Epithelial cell of proximal tubule (primary cell): Measurements from ENCODE around the gene SPATA6L. TPM values are rescaled to one million over a fixed set of nuclear protein-coding genes. Genes with fewer than 3 reads are reported as not detected.

Experiments
- DNase-seq: peaks from one replicate; pipeline ENCODE4 v3.0.0-alpha.2; 2011; ENCODE audit warnings: low read depth
- H3K4me3 ChIP-seq: 2 replicates; pipeline ENCODE4 v1.5.1; 2011; ENCODE audit warnings: low read depth, mild to moderate bottlenecking, low read length
- total RNA-seq: library from RNA; depleted of rRNA; stranded (reverse); fragments of >200 nt; gene quantifications from 2 replicates; pipeline ENCODE4 v1.2.3, GENCODE V29; 2015
- TF ChIP-seq, protein P1 (sequence below): conservative IDR thresholded peaks from 2 replicates; pipeline ENCODE4 v1.5.1; 2012; ENCODE audit warnings: low read depth, mild to moderate bottlenecking, low read length

Gene SPATA6L
- total RNA-seq, 1 donor from 2014 or later = 0.92 TPM

DNA sequence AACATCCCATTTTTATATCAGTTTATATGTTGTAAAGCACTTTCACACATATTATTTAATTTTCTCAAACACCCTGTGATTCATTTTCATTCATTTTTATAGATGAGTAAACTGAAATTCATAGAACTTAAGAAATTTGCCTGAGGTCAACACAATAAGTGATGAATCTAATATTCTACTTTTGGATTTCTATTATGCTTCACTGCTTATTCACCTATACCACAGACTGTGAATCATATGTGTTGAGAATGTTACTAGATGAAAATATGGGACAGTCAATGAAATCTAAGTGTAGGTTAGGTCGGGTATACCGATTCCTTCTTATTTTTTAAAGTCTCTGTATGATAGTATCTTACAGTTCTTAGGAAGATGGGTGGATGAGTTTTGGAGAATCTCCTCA is 37.8 kb upstream of the SPATA6L start:
- H3K4me3 ChIP-seq = no peak overlapping the region
- no peak for DNase-seq
- TF ChIP-seq, protein P1, sequence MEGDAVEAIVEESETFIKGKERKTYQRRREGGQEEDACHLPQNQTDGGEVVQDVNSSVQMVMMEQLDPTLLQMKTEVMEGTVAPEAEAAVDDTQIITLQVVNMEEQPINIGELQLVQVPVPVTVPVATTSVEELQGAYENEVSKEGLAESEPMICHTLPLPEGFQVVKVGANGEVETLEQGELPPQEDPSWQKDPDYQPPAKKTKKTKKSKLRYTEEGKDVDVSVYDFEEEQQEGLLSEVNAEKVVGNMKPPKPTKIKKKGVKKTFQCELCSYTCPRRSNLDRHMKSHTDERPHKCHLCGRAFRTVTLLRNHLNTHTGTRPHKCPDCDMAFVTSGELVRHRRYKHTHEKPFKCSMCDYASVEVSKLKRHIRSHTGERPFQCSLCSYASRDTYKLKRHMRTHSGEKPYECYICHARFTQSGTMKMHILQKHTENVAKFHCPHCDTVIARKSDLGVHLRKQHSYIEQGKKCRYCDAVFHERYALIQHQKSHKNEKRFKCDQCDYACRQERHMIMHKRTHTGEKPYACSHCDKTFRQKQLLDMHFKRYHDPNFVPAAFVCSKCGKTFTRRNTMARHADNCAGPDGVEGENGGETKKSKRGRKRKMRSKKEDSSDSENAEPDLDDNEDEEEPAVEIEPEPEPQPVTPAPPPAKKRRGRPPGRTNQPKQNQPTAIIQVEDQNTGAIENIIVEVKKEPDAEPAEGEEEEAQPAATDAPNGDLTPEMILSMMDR = no peak

DNA sequence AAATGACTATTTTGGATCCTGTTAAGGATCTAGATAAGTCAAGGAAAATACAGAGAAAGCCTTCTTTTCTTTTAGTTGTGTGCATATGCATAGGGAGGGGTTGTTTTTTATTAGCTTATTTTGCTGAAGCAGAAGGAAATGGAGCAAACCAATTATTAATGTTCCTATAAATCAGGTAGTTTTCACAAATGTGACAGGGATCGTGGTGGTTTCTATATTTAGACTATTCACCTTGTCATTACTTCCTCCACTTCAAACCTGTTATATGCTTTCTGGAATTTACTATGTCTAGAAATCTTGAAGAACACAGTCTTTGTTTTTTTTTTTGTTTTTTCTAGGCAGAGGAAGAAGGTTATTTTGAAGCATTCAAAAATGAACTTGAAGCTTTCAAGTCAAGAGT is 35.2 kb upstream of the SPATA6L start:
- H3K4me3 ChIP-seq = no peak overlapping the region
- TF ChIP-seq, protein P1 = no peak
- no peak for DNase-seq

DNA sequence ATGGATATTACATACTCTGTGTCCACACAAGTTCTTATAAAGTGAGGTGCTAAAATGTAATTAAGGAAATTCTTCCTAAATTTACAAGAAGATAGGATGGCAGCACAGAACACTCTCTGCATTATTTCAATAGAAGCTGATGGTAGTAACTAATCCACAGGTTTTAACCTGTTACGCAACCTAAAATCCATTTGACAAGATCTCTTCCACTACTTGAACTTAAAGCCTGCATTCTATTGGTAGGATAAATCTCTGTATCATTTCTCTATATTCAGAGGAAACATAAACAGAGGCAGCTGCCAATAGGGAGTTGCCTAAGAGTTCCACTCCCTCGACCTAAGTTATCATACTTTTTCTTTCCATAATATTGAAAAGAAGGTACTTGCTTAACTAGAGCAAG is 34.7 kb upstream of the SPATA6L start:
- TF ChIP-seq, protein P1 = no peak
- no peak overlapping the region for H3K4me3 ChIP-seq
- DNase-seq = no peak

DNA sequence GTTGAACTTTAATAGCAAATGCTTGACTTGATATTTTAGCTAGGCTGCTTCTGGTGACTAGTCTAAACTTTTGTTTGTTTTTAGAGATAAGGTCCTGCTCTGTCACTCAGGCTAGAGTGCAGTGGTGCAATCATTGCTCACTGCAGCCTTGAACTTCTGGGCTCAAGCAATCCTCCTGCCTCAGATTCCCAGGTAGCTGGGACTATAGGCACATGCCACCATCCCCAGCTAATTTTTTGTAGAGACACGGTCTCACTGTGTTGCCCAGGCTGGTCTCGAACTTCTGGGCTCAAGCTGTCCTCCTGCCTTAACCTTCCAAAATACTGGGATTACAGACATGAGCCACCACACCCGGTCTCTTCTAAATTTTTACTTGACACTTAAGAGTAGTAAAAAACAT is 33.8 kb upstream of the SPATA6L start:
- DNase-seq = no peak
- no peak overlapping the region for H3K4me3 ChIP-seq
- TF ChIP-seq, protein P1 = no peak

DNA sequence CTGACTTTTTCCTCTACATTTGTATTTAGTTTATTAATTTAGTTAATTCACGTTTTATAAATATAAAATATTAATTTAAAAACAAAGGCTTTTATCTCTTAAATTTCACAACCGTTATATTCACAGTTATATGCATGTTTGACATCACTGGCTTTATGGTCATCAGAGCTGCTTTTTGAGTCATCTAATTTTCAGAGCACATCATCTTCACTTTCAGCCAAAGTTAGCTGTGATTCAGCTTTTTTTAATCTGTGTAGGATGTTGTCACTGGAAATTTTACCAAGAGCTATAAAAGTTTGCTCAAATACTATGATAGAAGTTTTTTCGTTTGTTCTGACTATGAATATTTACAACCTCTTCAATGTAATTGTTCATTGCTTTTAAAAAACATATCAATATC is 25.5 kb upstream of the SPATA6L start:
- TF ChIP-seq, protein P1 = no peak
- no peak for DNase-seq
- H3K4me3 ChIP-seq = no peak overlapping the region

DNA sequence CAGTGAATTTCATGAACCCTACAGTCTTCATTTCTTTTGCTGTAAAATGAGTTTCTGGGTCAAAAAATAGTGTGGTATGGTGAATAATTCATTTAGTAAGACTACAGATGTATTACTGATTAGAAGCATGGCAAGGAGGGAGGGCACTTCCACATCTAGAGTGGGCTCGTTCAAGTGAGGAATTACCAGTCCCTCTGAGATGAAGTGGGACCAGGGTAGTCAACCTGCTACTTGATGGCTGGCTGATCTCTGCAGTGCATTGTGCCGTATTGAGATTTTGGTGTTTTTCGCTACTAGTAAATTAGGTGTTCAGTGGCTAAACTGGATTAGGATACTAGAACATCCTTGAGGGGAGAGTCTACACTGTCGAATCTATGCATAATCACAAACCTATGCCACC is 23.9 kb upstream of the SPATA6L start:
- TF ChIP-seq, protein P1 = no peak

DNA sequence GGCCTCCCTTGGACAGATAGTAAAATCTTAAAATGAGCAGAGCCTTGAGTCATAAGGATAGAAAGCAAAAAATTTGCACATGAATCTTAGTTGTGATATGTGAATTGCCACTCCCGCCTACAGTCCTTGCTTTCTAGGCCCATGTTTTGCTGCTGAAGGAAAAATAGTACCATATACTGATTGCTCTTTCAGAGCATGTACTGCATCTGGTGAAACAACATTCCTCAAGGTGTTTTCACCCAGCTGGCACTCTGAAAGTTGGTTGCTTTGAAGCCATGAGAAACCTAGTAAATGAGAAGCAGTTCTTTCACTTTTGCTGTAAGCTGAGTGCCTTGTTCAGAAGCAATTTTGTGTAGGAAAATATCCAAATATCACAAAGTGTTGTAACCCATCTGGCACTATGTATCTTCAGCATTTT is 23.4 kb upstream of the SPATA6L start:
- no peak for DNase-seq
- TF ChIP-seq, protein P1 = no peak
- no peak overlapping the region for H3K4me3 ChIP-seq

More for the DNA sequence above, 23.9 kb upstream of the SPATA6L start:
- no peak for DNase-seq
- no peak overlapping the region for H3K4me3 ChIP-seq
